OCI-LY7 (cell line): ENCODE measurements around the gene JDP2. TPM values are rescaled to one million over a fixed set of nuclear protein-coding genes. Genes with fewer than 3 reads are reported as not detected.

ENCODE experiments used
- BruUV-seq: library from RNA; stranded (reverse); fragments of 400-500 nt; replicated peaks from 2 replicates; lab custom pipeline; 2021; lab: Mats Ljungman, UMichigan
- CTCF ChIA-PET: fragments of 300-600 bp; sonication (Branson Sonifier 250); formaldehyde crosslinking; loops from one replicate; lab custom pipeline; 2022; ENCODE audit warnings: antibody characterized with exemption; ENCODE audit not compliant: unreplicated experiment; lab: Charles Lee
- POLR2A ChIA-PET: fragments of 300-600 bp; sonication (Branson Sonifier 250); formaldehyde crosslinking; loops from one replicate; lab custom pipeline; 2022; ENCODE audit warnings: antibody characterized with exemption; lab: Charles Lee
- DNase-seq: peaks from one replicate; pipeline ENCODE4 v3.0.0-alpha.2; 2015; ENCODE audit warnings: low spot score
- H2AFZ ChIP-seq: fragments of 200-600 bp; sonication (generic), shearing (Covaris generic); 2 replicates; pipeline ENCODE4 v1.6.1; 2014; ENCODE audit warnings: mild to moderate bottlenecking, antibody characterized with exemption, low read length, moderate library complexity
- H3K27ac ChIP-seq: fragments of 200-600 bp; sonication (generic); 2 replicates; pipeline ENCODE4 v1.5.1; 2014; ENCODE audit warnings: mixed run types, low read depth, mild to moderate bottlenecking, moderate library complexity, low read length, inconsistent platforms; ENCODE audit not compliant: poor library complexity, severe bottlenecking
- H3K36me3 ChIP-seq: fragments of 200-600 bp; sonication (generic); 2 replicates; pipeline ENCODE4 v1.6.1; 2014; ENCODE audit warnings: mild to moderate bottlenecking, antibody characterized with exemption, low read length, moderate library complexity, mixed read lengths; ENCODE audit not compliant: insufficient read depth
- H3K4me1 ChIP-seq: fragments of 200-600 bp; sonication (generic); 2 replicates; pipeline ENCODE4 v1.5.1; 2014; ENCODE audit warnings: mild to moderate bottlenecking, low read length; ENCODE audit not compliant: insufficient read depth, poor library complexity, severe bottlenecking
- H3K4me2 ChIP-seq: fragments of 200-600 bp; sonication (generic); 2 replicates; pipeline ENCODE4 v1.6.1; 2014; ENCODE audit warnings: mild to moderate bottlenecking, low read length
- H3K4me3 ChIP-seq: fragments of 200-600 bp; sonication (generic); 2 replicates; pipeline ENCODE4 v1.5.1; 2014; ENCODE audit warnings: mild to moderate bottlenecking, low read depth, low read length; ENCODE audit not compliant: poor library complexity, severe bottlenecking
- H3K79me2 ChIP-seq: fragments of 200-600 bp; sonication (generic); 2 replicates; pipeline ENCODE4 v1.6.1; 2016; ENCODE audit warnings: low read depth, mild to moderate bottlenecking, low read length, moderate library complexity, mixed read lengths; ENCODE audit not compliant: insufficient read depth
- H3K9me2 ChIP-seq: fragments of 200-600 bp; sonication (generic); 2 replicates; pipeline ENCODE4 v1.6.1; 2016; ENCODE audit warnings: mild to moderate bottlenecking, low read length, mixed read lengths; ENCODE audit not compliant: insufficient read depth
- H3K9me3 ChIP-seq: fragments of 200-600 bp; sonication (generic); 2 replicates; pipeline ENCODE4 v1.6.1; 2014; ENCODE audit warnings: mild to moderate bottlenecking, mixed run types, low read length, mixed read lengths
- H4K20me1 ChIP-seq: fragments of 200-600 bp; sonication (generic); 2 replicates; pipeline ENCODE4 v1.6.1; 2014; ENCODE audit warnings: mild to moderate bottlenecking, antibody characterized with exemption, low read length, moderate library complexity, mixed read lengths; ENCODE audit not compliant: insufficient read depth
- CTCF ChIP-seq: fragments of 200-600 bp; sonication (generic); conservative IDR thresholded peaks from 2 replicates; pipeline ENCODE4 v1.5.1; 2014; ENCODE audit warnings: mild to moderate bottlenecking, antibody characterized with exemption, low read length, moderate library complexity, mixed read lengths
- EZH2phosphoT487 ChIP-seq: fragments of 200-600 bp; sonication (generic); IDR thresholded peaks from 2 replicates; pipeline ENCODE4 v1.6.1; 2018; ENCODE audit warnings: low read depth, borderline replicate concordance, mild to moderate bottlenecking, mixed run types, antibody characterized with exemption, low read length, moderate library complexity, mixed read lengths
- intact Hi-C: fragments of 100-400 bp; cut with micrococcal nuclease; formaldehyde crosslinking; loops from one replicate; pipeline ENCODE4 v1.10.0; 2022; ENCODE audit not compliant: unreplicated experiment
- total RNA-seq, 2 experiments: library from RNA; depleted of rRNA in 1 of 2; stranded (reverse); fragments of >200 nt in 1 of 2; shearing (Covaris generic) in 1 of 2; gene quantifications; 2 replicates each; pipeline ENCODE4 v1.2.3, GENCODE V29; 2014 to 2022

Gene JDP2
- total RNA-seq, 2 experiments from 2014 or later, result 45.7 to 62.7 TPM

- no peak overlapping the region for H2AFZ ChIP-seq
- H3K9me3 ChIP-seq, result no peaks in the 10 kb centered on the region
- CTCF ChIA-PET, result no interaction called here
- DNase-seq, result no peak
- TF ChIP-seq EZH2phosphoT487, result no peak
- TF ChIP-seq CTCF, result no peak
- H3K36me3 ChIP-seq, result peaks cover 97% of the 10 kb centered on the region
- H3K27ac ChIP-seq, result no peak overlapping the region
- H3K4me1 ChIP-seq, result peaks cover 32% of the 10 kb centered on the region
- POLR2A ChIA-PET, result interaction anchor here (1.2 kb wide), 1 partner anchor 19 kb away, joined by 3 read pairs; no protein-coding TSS in a partner anchor
- no peak overlapping the region for H3K4me2 ChIP-seq
- peaks cover 45% of the 10 kb centered on the region; the same call in 1 of the 2 replicates for H3K79me2 ChIP-seq
- no peaks in the 10 kb centered on the region for H3K9me2 ChIP-seq
- no peaks in the 10 kb centered on the region for H4K20me1 ChIP-seq
- H3K4me3 ChIP-seq, result no peak overlapping the region
- no TSS peak for BruUV-seq
- intact Hi-C loops, result no loop called here
These were observed 33.5 kb downstream of the JDP2 start for GRCh38 chr14:75461303-75461702.

- H3K36me3 ChIP-seq, result peaks cover 97% of the 10 kb centered on the region
- peaks cover 49% of the 10 kb centered on the region; the same call in 1 of the 2 replicates for H3K79me2 ChIP-seq
- H3K9me3 ChIP-seq, result no peaks in the 10 kb centered on the region
- ChIA-PET POLR2A (interaction anchor here (0.5 to 1.2 kb wide), 3 partner anchors 8 to 483 kb away, joined by 3 read pairs; no protein-coding TSS in a partner anchor), CTCF (no interaction called here)
- no peak overlapping the region for H2AFZ ChIP-seq
- no peak for DNase-seq
- H3K4me2 ChIP-seq, result no peak overlapping the region
- TF ChIP-seq CTCF (no peak), EZH2phosphoT487 (no peak)
- no peak overlapping the region for H3K27ac ChIP-seq
- H4K20me1 ChIP-seq, result no peaks in the 10 kb centered on the region
- H3K4me3 ChIP-seq, result no peak overlapping the region
- intact Hi-C loops, result no loop called here
- H3K9me2 ChIP-seq, result no peaks in the 10 kb centered on the region
- peaks cover 37% of the 10 kb centered on the region for H3K4me1 ChIP-seq
- BruUV-seq, result no TSS peak
These were observed 34.0 kb downstream of the JDP2 start for GRCh38 chr14:75461755-75462349.

GRCh38 chr14:75464626-75465025 is 36.8 kb downstream of the JDP2 start:
- Histone ChIP-seq H3K4me2 (no peak overlapping the region), H2AFZ (no peak overlapping the region), H3K79me2 (peaks cover 46% of the 10 kb centered on the region; the same call in 1 of the 2 replicates), H4K20me1 (no peaks in the 10 kb centered on the region), H3K4me1 (peaks cover 55% of the 10 kb centered on the region), H3K27ac (peak overlapping the region; percentile 98), H3K4me3 (no peak overlapping the region), H3K36me3 (peaks cover 97% of the 10 kb centered on the region), H3K9me3 (no peaks in the 10 kb centered on the region), H3K9me2 (no peaks in the 10 kb centered on the region)
- ChIA-PET POLR2A (interaction anchor here (0.9 to 1.1 kb wide), 3 partner anchors 11 to 25 kb away, joined by 3 to 4 read pairs (median 4); no protein-coding TSS in a partner anchor), CTCF (no interaction called here)
- intact Hi-C loops, result no loop called here
- no peak for DNase-seq
- BruUV-seq, result no TSS peak
- TF ChIP-seq CTCF (no peak), EZH2phosphoT487 (no peak)
